ENCODE results near the gene FAAP24.
"Not testable (repeated sequence)": the region's sequence is repeated elsewhere in the genome, so short reads cannot be mapped to it uniquely, and the experiment has no call there.

Gene FAAP24

GRCh38 chr19:33000510-33000909 lies 28.5 kb downstream of the FAAP24 start:
- DNase-seq: no peak

- no peak for DNase-seq
These were observed 28.9 kb downstream of the FAAP24 start for GRCh38 chr19:33000910-33001309.

- DNase-seq: not testable (repeated sequence)
These were observed 30.3 kb downstream of the FAAP24 start for GRCh38 chr19:33002126-33002865.

- DNase-seq: not testable (repeated sequence)
These were observed 31.5 kb downstream of the FAAP24 start for GRCh38 chr19:33003424-33004024.

GRCh38 chr19:33005440-33005839 lies 33.4 kb downstream of the FAAP24 start:
- DNase-seq: no peak

GRCh38 chr19:33008738-33009137 lies 36.7 kb downstream of the FAAP24 start:
- DNase-seq: no peak

GRCh38 chr19:33010891-33011290 lies 38.8 kb downstream of the FAAP24 start:
- DNase-seq: not testable (repeated sequence)

- no peak for DNase-seq
These were observed 50.6 kb downstream of the FAAP24 start for GRCh38 chr19:33022472-33023116.

- no peak for DNase-seq
These were observed 52.4 kb downstream of the FAAP24 start for GRCh38 chr19:33024398-33024797.

GRCh38 chr19:33025468-33026238 lies 53.6 kb downstream of the FAAP24 start:
- DNase-seq: not testable (repeated sequence)

- not testable (repeated sequence) for DNase-seq
These were observed 54.6 kb downstream of the FAAP24 start for GRCh38 chr19:33026602-33027001.

All from suppressor macrophage (primary cell).